GM12865 (cell line): ENCODE data around the gene EMILIN3.
"Not testable (repeated sequence)": the region's sequence is repeated elsewhere in the genome, so short reads cannot be mapped to it uniquely, and the experiment has no call there.

Experiments used
- DNase-seq: peaks from one replicate; pipeline ENCODE4 v3.0.0; 2010; ENCODE audit warnings: low read depth
- H3K4me3 ChIP-seq: 2 replicates; pipeline ENCODE4 v1.5.1; 2011; ENCODE audit warnings: mild to moderate bottlenecking, low read depth, low read length, control low read depth
- TF ChIP-seq, protein P1 (sequence below): IDR thresholded peaks from 2 replicates; pipeline ENCODE4 v1.5.1; 2011; ENCODE audit warnings: low read length, control low read depth, low read depth, inconsistent platforms; ENCODE audit not compliant: insufficient read depth; ENCODE audit errors: missing control alignments

EMILIN3 gene

GRCh38 chr20:41318271-41318649 is 48.4 kb downstream of the EMILIN3 start:
- TF ChIP-seq, protein P1, sequence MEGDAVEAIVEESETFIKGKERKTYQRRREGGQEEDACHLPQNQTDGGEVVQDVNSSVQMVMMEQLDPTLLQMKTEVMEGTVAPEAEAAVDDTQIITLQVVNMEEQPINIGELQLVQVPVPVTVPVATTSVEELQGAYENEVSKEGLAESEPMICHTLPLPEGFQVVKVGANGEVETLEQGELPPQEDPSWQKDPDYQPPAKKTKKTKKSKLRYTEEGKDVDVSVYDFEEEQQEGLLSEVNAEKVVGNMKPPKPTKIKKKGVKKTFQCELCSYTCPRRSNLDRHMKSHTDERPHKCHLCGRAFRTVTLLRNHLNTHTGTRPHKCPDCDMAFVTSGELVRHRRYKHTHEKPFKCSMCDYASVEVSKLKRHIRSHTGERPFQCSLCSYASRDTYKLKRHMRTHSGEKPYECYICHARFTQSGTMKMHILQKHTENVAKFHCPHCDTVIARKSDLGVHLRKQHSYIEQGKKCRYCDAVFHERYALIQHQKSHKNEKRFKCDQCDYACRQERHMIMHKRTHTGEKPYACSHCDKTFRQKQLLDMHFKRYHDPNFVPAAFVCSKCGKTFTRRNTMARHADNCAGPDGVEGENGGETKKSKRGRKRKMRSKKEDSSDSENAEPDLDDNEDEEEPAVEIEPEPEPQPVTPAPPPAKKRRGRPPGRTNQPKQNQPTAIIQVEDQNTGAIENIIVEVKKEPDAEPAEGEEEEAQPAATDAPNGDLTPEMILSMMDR = no peak
- peak overlapping the region; percentile 51 for H3K4me3 ChIP-seq
- no peak for DNase-seq

- peak; percentile 98 for DNase-seq
- TF ChIP-seq, protein P1 = no peak
- peak within 1 kb of the TSS; percentile 77 for H3K4me3 ChIP-seq
These were observed 48.9 kb downstream of the EMILIN3 start, which contains the start of gene ZHX3 for GRCh38 chr20:41317546-41318270. Gene ZHX3 (minus strand): TSS chr20:41317731. CDS start chr20:41204916, 112,815 bp downstream.

GRCh38 chr20:41316602-41317545 is 49.7 kb downstream of the EMILIN3 start:
- peak; percentile 69 for DNase-seq
- H3K4me3 ChIP-seq = peak overlapping the region; percentile 77
- TF ChIP-seq, protein P1 = no peak

- no peak for DNase-seq
- H3K4me3 ChIP-seq = peak overlapping the region; percentile 77; the same call in 1 of the 2 replicates
These were observed 50.6 kb downstream of the EMILIN3 start for GRCh38 chr20:41316051-41316450.

DNA sequence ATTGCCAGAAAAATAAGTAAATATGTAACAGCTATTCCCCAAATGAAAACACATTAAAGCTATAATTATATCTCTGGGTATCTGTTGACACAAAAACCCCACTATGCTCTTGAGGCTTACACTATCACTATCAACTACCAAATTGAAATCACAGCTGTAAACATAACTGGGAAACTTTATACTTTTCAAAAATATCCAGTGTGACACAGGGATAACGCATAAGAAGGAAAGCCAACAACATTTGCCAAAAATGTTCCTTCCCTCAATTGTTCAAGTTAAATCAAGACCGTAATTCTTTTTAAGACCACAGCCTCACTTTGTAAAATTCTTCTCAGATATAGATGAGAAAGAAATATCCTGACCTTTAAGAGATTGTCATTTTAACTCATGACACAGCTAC is 52.2 kb downstream of the EMILIN3 start:
- no peak for DNase-seq
- no peak overlapping the region for H3K4me3 ChIP-seq
- TF ChIP-seq, protein P1 = no peak

More at GRCh38 chr20:41316051-41316450, 50.6 kb downstream of the EMILIN3 start:
- TF ChIP-seq, protein P1 = no peak

DNA sequence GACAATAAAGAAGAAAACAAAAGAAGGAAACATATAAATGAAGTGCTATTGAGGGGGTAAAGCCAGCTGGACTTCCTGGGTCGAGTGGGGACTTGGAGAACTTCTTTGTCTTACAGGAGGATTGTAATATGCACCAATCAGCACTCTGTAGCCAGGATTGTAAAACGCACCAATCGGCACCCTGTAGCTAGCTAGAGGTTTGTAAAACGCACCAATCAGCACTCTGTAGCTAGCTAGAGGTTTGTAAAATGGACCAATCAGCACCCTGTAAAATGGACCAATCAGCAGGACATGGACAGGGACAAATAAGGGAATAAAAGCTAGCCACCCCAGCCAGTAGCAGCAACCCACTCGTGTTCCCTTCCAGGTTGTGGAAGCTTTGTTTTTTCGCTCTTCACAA is 54.6 kb downstream of the EMILIN3 start:
- DNase-seq, H3K4me3 ChIP-seq: not testable (repeated sequence)
